Activated T-cell treated with anti-CD3 and anti-CD28 coated beads, Interleukin-2, amount 50 U/mL, for 4 hours (primary cell): Measurements from ENCODE around the gene AGR3. TPM values are rescaled to one million over a fixed set of nuclear protein-coding genes. Genes with fewer than 3 reads are reported as not detected.

Source experiments
- total RNA-seq, 3 donors: library from RNA; stranded (reverse); gene quantifications; one replicate each; pipeline ENCODE4 v1.2.1, GENCODE V29; 2021

AGR3 gene
- total RNA-seq, 3 donors from 2014 or later: not detected

Other genes with a start within 250 kb of the AGR3 start
- gene ANKMY2, start 236.2 kb downstream of the AGR3 start, total RNA-seq: 1 to 10 TPM; 5.7 to 7.1 (median 5.7) TPM
- 100 to 1,000 TPM; 116 to 135 (median 127) TPM for gene BZW2, start 235.8 kb downstream of the AGR3 start, total RNA-seq
- 1 to 10 TPM; 3.5 to 4.7 (median 4.0) TPM for gene TSPAN13, start 128.2 kb downstream of the AGR3 start, total RNA-seq
- gene AGR2, start 77.0 kb downstream of the AGR3 start, total RNA-seq: 1 to 10 TPM in 1 of 3 donors, under 1 TPM in 2; 0.76 to 1.2 (median 0.95) TPM